ENCODE results near the gene TNF. TPM values are rescaled to one million over a fixed set of nuclear protein-coding genes. Genes with fewer than 3 reads are reported as not detected.
"Not testable (repeated sequence)": the region's sequence is repeated elsewhere in the genome, so short reads cannot be mapped to it uniquely, and the experiment has no call there.

TNF gene
- total RNA-seq, 1 donor from 2014 or later, result not detected

- no peak for DNase-seq (ENCODE audit: low read depth in 2 of 2)
Observed at GRCh38 chr6:31587791-31588777, 12.7 kb downstream of the TNF start.

GRCh38 chr6:31588871-31589650 lies 13.7 kb downstream of the TNF start:
- DNase-seq (ENCODE audit: low read depth in 2 of 2), result no peak

- not testable (repeated sequence) for DNase-seq (ENCODE audit: low read depth in 2 of 2)
Observed at GRCh38 chr6:31590691-31591090, 15.3 kb downstream of the TNF start.

GRCh38 chr6:31592396-31592771 lies 17.0 kb downstream of the TNF start:
- DNase-seq (ENCODE audit: low read depth in 2 of 2), result no peak

- peak; percentile 48 to 63 for DNase-seq (ENCODE audit: low read depth in 2 of 2)
Observed at GRCh38 chr6:31597006-31597405, 21.6 kb downstream of the TNF start.

- no peak for DNase-seq (ENCODE audit: low read depth in 2 of 2)
Observed at GRCh38 chr6:31607317-31607716, 32.0 kb downstream of the TNF start.

GRCh38 chr6:31609519-31610406 lies 34.4 kb downstream of the TNF start:
- DNase-seq (ENCODE audit: low read depth in 2 of 2), result no peak

GRCh38 chr6:31610968-31611367 lies 35.6 kb downstream of the TNF start:
- no peak for DNase-seq (ENCODE audit: low read depth in 2 of 2)

GRCh38 chr6:31614075-31614619 lies 38.8 kb downstream of the TNF start:
- no peak for DNase-seq (ENCODE audit: low read depth in 2 of 2)

- no peak for DNase-seq (ENCODE audit: low read depth in 2 of 2)
Observed at GRCh38 chr6:31614684-31615578, 39.6 kb downstream of the TNF start, which contains the start of gene AIF1. Gene AIF1 (plus strand): TSS chr6:31615234. CDS start chr6:31615330, 96 bp downstream.

- DNase-seq (ENCODE audit: low read depth in 2 of 2), result no peak
Observed at GRCh38 chr6:31615748-31616147, 40.4 kb downstream of the TNF start.

- no peak for DNase-seq (ENCODE audit: low read depth in 2 of 2)
Observed at GRCh38 chr6:31617010-31617409, 41.6 kb downstream of the TNF start.

- DNase-seq (ENCODE audit: low read depth in 2 of 2), result peak; percentile 97 to 100
Observed at GRCh38 chr6:31619805-31620585, 44.6 kb downstream of the TNF start.

GRCh38 chr6:31620586-31621319 lies 45.4 kb downstream of the TNF start, which contains the start of gene PRRC2A:
Gene PRRC2A (plus strand): TSS chr6:31620715. CDS start chr6:31622790, 2,075 bp downstream.
- peak in 1 of 2 donors; percentile 26 for DNase-seq (ENCODE audit: low read depth in 2 of 2)

- DNase-seq (ENCODE audit: low read depth in 2 of 2), result peak in 1 of 2 donors; percentile 13
Observed at GRCh38 chr6:31621320-31621939, 46.1 kb downstream of the TNF start.

GRCh38 chr6:31621991-31622390 lies 46.6 kb downstream of the TNF start:
- no peak for DNase-seq (ENCODE audit: low read depth in 2 of 2)

GRCh38 chr6:31622684-31623091 lies 47.3 kb downstream of the TNF start:
- DNase-seq (ENCODE audit: low read depth in 2 of 2), result no peak

GRCh38 chr6:31624070-31624469 lies 48.7 kb downstream of the TNF start:
- no peak for DNase-seq (ENCODE audit: low read depth in 2 of 2)
